Karpas-422 (cell line): ENCODE data around the gene CACNA1C. TPM values are rescaled to one million over a fixed set of nuclear protein-coding genes. Genes with fewer than 3 reads are reported as not detected.

Experiments
- total RNA-seq: library from RNA; depleted of rRNA; stranded (reverse); fragments of >200 nt; shearing (Covaris generic); gene quantifications from 2 replicates; pipeline ENCODE4 v1.2.3, GENCODE V29; 2014; ENCODE audit warnings: low replicate concordance; rRNA removed

CACNA1C gene
- total RNA-seq, 1 experiment from 2014 or later: 0.11 TPM

Other genes starting within 250 kb of the CACNA1C start
- not detected in 2 replicates for gene LRTM2, start 232.4 kb upstream of the CACNA1C start, total RNA-seq
- gene CACNA2D4, start 134.3 kb upstream of the CACNA1C start, total RNA-seq: 0.22 and 0.37 TPM in 2 replicates
- 18.4 and 30.8 TPM in 2 replicates for gene DCP1B, start 48.5 kb upstream of the CACNA1C start, total RNA-seq